GM20000 (cell line): ENCODE data around the gene VEGFB.

Experiments
- DNase-seq: peaks from one replicate; pipeline ENCODE4 v3.0.0; 2012; ENCODE audit warnings: low spot score
- CTCF ChIP-seq: IDR thresholded peaks from 2 replicates; pipeline ENCODE4 v1.5.1; 2012; ENCODE audit warnings: mild to moderate bottlenecking, control low read depth; ENCODE audit errors: extremely low read depth, missing control alignments

The VEGFB gene

GRCh38 chr11:64234647-64235379 is 429 bp downstream of the VEGFB start:
- no peak for TF ChIP-seq CTCF
- no peak for DNase-seq

GRCh38 chr11:64235437-64236161 is 1.2 kb downstream of the VEGFB start:
- TF ChIP-seq CTCF: no peak
- DNase-seq: no peak

GRCh38 chr11:64237484-64237951 is 3.1 kb downstream of the VEGFB start:
- TF ChIP-seq CTCF: no peak
- DNase-seq: no peak

- DNase-seq: no peak
- TF ChIP-seq CTCF: no peak
Measured at GRCh38 chr11:64238076-64238475, 3.7 kb downstream of the VEGFB start.

- no peak for TF ChIP-seq CTCF
- DNase-seq: no peak
Measured at GRCh38 chr11:64238999-64239398, 4.6 kb downstream of the VEGFB start.

GRCh38 chr11:64239662-64240434 is 5.5 kb downstream of the VEGFB start:
- TF ChIP-seq CTCF: no peak
- peak; percentile 82 for DNase-seq
